OCI-LY7 (cell line): ENCODE measurements around the gene SLC22A8. TPM values are rescaled to one million over a fixed set of nuclear protein-coding genes. Genes with fewer than 3 reads are reported as not detected.

Experiments
- BruUV-seq: library from RNA; stranded (reverse); fragments of 400-500 nt; replicated peaks from 2 replicates; lab custom pipeline; 2021; lab: Mats Ljungman, UMichigan
- CTCF ChIA-PET: fragments of 300-600 bp; sonication (Branson Sonifier 250); formaldehyde crosslinking; loops from one replicate; lab custom pipeline; 2022; ENCODE audit warnings: antibody characterized with exemption; ENCODE audit not compliant: unreplicated experiment; lab: Charles Lee
- POLR2A ChIA-PET: fragments of 300-600 bp; sonication (Branson Sonifier 250); formaldehyde crosslinking; loops from one replicate; lab custom pipeline; 2022; ENCODE audit warnings: antibody characterized with exemption; lab: Charles Lee
- DNase-seq: peaks from one replicate; pipeline ENCODE4 v3.0.0-alpha.2; 2015; ENCODE audit warnings: low spot score
- H2AFZ ChIP-seq: fragments of 200-600 bp; sonication (generic), shearing (Covaris generic); 2 replicates; pipeline ENCODE4 v1.6.1; 2014; ENCODE audit warnings: mild to moderate bottlenecking, antibody characterized with exemption, low read length, moderate library complexity
- H3K27ac ChIP-seq: fragments of 200-600 bp; sonication (generic); 2 replicates; pipeline ENCODE4 v1.5.1; 2014; ENCODE audit warnings: mixed run types, low read depth, mild to moderate bottlenecking, moderate library complexity, low read length, inconsistent platforms; ENCODE audit not compliant: poor library complexity, severe bottlenecking
- H3K36me3 ChIP-seq: fragments of 200-600 bp; sonication (generic); 2 replicates; pipeline ENCODE4 v1.6.1; 2014; ENCODE audit warnings: mild to moderate bottlenecking, antibody characterized with exemption, low read length, moderate library complexity, mixed read lengths; ENCODE audit not compliant: insufficient read depth
- H3K4me1 ChIP-seq: fragments of 200-600 bp; sonication (generic); 2 replicates; pipeline ENCODE4 v1.5.1; 2014; ENCODE audit warnings: mild to moderate bottlenecking, low read length; ENCODE audit not compliant: insufficient read depth, poor library complexity, severe bottlenecking
- H3K4me2 ChIP-seq: fragments of 200-600 bp; sonication (generic); 2 replicates; pipeline ENCODE4 v1.6.1; 2014; ENCODE audit warnings: mild to moderate bottlenecking, low read length
- H3K4me3 ChIP-seq: fragments of 200-600 bp; sonication (generic); 2 replicates; pipeline ENCODE4 v1.5.1; 2014; ENCODE audit warnings: mild to moderate bottlenecking, low read depth, low read length; ENCODE audit not compliant: poor library complexity, severe bottlenecking
- H3K79me2 ChIP-seq: fragments of 200-600 bp; sonication (generic); 2 replicates; pipeline ENCODE4 v1.6.1; 2016; ENCODE audit warnings: low read depth, mild to moderate bottlenecking, low read length, moderate library complexity, mixed read lengths; ENCODE audit not compliant: insufficient read depth
- H3K9me2 ChIP-seq: fragments of 200-600 bp; sonication (generic); 2 replicates; pipeline ENCODE4 v1.6.1; 2016; ENCODE audit warnings: mild to moderate bottlenecking, low read length, mixed read lengths; ENCODE audit not compliant: insufficient read depth
- H3K9me3 ChIP-seq: fragments of 200-600 bp; sonication (generic); 2 replicates; pipeline ENCODE4 v1.6.1; 2014; ENCODE audit warnings: mild to moderate bottlenecking, mixed run types, low read length, mixed read lengths
- H4K20me1 ChIP-seq: fragments of 200-600 bp; sonication (generic); 2 replicates; pipeline ENCODE4 v1.6.1; 2014; ENCODE audit warnings: mild to moderate bottlenecking, antibody characterized with exemption, low read length, moderate library complexity, mixed read lengths; ENCODE audit not compliant: insufficient read depth
- CTCF ChIP-seq: fragments of 200-600 bp; sonication (generic); conservative IDR thresholded peaks from 2 replicates; pipeline ENCODE4 v1.5.1; 2014; ENCODE audit warnings: mild to moderate bottlenecking, antibody characterized with exemption, low read length, moderate library complexity, mixed read lengths
- EZH2phosphoT487 ChIP-seq: fragments of 200-600 bp; sonication (generic); IDR thresholded peaks from 2 replicates; pipeline ENCODE4 v1.6.1; 2018; ENCODE audit warnings: low read depth, borderline replicate concordance, mild to moderate bottlenecking, mixed run types, antibody characterized with exemption, low read length, moderate library complexity, mixed read lengths
- intact Hi-C: fragments of 100-400 bp; cut with micrococcal nuclease; formaldehyde crosslinking; loops from one replicate; pipeline ENCODE4 v1.10.0; 2022; ENCODE audit not compliant: unreplicated experiment
- total RNA-seq, 2 experiments: library from RNA; depleted of rRNA in 1 of 2; stranded (reverse); fragments of >200 nt in 1 of 2; shearing (Covaris generic) in 1 of 2; gene quantifications; 2 replicates each; pipeline ENCODE4 v1.2.3, GENCODE V29; 2014 to 2022

SLC22A8 gene
- total RNA-seq, 2 experiments from 2014 or later, result not detected

- Histone ChIP-seq H3K4me3 (no peak overlapping the region), H3K4me2 (no peak overlapping the region), H3K36me3 (no peaks in the 10 kb centered on the region), H4K20me1 (no peaks in the 10 kb centered on the region), H3K9me2 (no peaks in the 10 kb centered on the region), H3K79me2 (no peaks in the 10 kb centered on the region), H3K9me3 (no peaks in the 10 kb centered on the region), H3K27ac (no peak overlapping the region), H2AFZ (no peak overlapping the region), H3K4me1 (no peaks in the 10 kb centered on the region)
- intact Hi-C loops, result loop anchor here (5.0 to 10.0 kb wide), 2 partner anchors 235 to 288 kb away; partner anchors contain the start of gene TMEM179B
- no TSS peak for BruUV-seq
- no peak for DNase-seq
- TF ChIP-seq EZH2phosphoT487 (no peak), CTCF (no peak)
- POLR2A ChIA-PET, result no interaction called here
- CTCF ChIA-PET, result interaction anchor here (0.6 to 1.5 kb wide), 2 partner anchors 116 to 234 kb away, joined by 5 to 9 read pairs; no protein-coding TSS in a partner anchor
Measured at GRCh38 chr11:63022441-63022840, 6.8 kb upstream of the SLC22A8 start.

- TF ChIP-seq CTCF (peak; percentile 68), EZH2phosphoT487 (no peak)
- Histone ChIP-seq H2AFZ (no peak overlapping the region), H3K9me2 (no peaks in the 10 kb centered on the region), H3K27ac (no peak overlapping the region), H3K79me2 (no peaks in the 10 kb centered on the region), H4K20me1 (no peaks in the 10 kb centered on the region), H3K4me1 (no peaks in the 10 kb centered on the region), H3K36me3 (no peaks in the 10 kb centered on the region), H3K4me2 (no peak overlapping the region), H3K9me3 (no peaks in the 10 kb centered on the region), H3K4me3 (no peak overlapping the region)
- intact Hi-C loops, result loop anchor here (5.0 to 10.0 kb wide), 2 partner anchors 233 to 286 kb away; partner anchors contain the start of gene TMEM179B
- ChIA-PET POLR2A (no interaction called here), CTCF (interaction anchor here (1.1 kb wide), 1 partner anchor 114 kb away, joined by 5 read pairs; no protein-coding TSS in a partner anchor)
- no TSS peak for BruUV-seq
- no peak for DNase-seq
Measured at GRCh38 chr11:63020671-63021291, 5.1 kb upstream of the SLC22A8 start.

GRCh38 chr11:63019506-63019905, 3.9 kb upstream of the SLC22A8 start:
- CTCF ChIA-PET, result no interaction called here
- H3K9me2 ChIP-seq, result no peaks in the 10 kb centered on the region
- H3K79me2 ChIP-seq, result no peaks in the 10 kb centered on the region
- BruUV-seq, result no TSS peak
- no peak overlapping the region for H3K4me2 ChIP-seq
- H2AFZ ChIP-seq, result no peak overlapping the region
- no peak for TF ChIP-seq CTCF
- no peak for TF ChIP-seq EZH2phosphoT487
- H3K4me1 ChIP-seq, result no peaks in the 10 kb centered on the region
- POLR2A ChIA-PET, result no interaction called here
- no peak overlapping the region for H3K27ac ChIP-seq
- H4K20me1 ChIP-seq, result no peaks in the 10 kb centered on the region
- intact Hi-C loops, result no loop called here
- H3K36me3 ChIP-seq, result no peaks in the 10 kb centered on the region
- no peaks in the 10 kb centered on the region for H3K9me3 ChIP-seq
- no peak for DNase-seq
- no peak overlapping the region for H3K4me3 ChIP-seq
